Prostate gland (tissue), 2 donors: Measurements from ENCODE around the gene TSPOAP1.

Source experiments
- POLR2A ChIP-seq: fragments of 450-650 bp; IDR thresholded peaks from one replicate; pipeline ENCODE4 v1.6.1; 2016; ENCODE audit warnings: antibody characterized with exemption, mild to moderate bottlenecking
- TF ChIP-seq, protein P1 (sequence below), 4 experiments: fragments of 200-600 bp in 2 of 4; fragments of 450-650 bp in 2 of 4; sonication (generic) in 2 of 4; IDR thresholded peaks; 1 replicate in 3 of 4; 2 replicates in 1 of 4; pipeline ENCODE4 v1.5.1; 2016 to 2019; ENCODE audit warnings: antibody characterized with exemption in 4 of 4, mild to moderate bottlenecking in 2 of 4, moderate library complexity in 2 of 4

DNA sequence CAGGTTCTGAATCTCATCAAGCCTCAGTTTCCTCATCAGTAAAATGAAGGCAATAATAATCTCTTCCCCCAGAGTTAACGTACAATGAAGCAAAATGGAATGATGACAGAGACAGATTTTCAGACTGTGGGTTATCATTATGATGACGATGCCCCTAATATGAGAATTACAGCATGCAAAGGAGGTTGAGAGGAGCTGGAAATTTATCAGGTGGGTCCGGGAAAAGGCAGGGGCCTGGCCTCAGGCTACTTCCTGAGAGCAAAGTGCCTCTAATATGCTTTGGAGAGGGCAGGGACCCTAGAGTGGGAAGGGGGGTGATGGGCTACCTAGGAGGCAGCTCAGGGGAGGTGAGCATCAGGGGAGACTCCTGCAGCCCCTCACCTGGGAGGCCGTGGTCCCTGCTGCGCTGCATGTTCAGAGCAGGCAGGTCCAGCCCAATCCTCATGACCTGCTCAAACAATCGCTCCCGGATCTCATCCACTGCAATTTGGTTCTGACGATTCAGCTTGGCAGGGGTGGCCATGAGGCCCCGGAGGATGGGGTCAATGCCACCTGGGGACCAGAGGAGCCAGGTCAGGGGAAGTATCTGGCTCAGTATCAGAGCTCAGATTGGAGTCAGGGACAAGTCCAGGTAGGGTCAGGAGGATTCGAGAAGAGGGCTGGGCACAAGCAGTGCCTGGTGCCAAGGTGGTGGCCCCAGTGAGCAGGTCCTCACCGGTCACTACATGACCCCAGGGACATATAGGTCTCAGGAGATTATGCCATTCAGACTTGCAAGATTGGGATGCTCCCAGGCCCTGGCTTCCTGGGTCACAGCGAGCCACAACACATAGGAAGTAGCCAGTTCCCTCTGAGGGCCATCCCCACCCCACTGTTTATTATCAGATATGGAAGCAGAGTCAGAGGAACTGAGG lies 56.0 kb downstream of the TSPOAP1 start:
- TF ChIP-seq, protein P1, sequence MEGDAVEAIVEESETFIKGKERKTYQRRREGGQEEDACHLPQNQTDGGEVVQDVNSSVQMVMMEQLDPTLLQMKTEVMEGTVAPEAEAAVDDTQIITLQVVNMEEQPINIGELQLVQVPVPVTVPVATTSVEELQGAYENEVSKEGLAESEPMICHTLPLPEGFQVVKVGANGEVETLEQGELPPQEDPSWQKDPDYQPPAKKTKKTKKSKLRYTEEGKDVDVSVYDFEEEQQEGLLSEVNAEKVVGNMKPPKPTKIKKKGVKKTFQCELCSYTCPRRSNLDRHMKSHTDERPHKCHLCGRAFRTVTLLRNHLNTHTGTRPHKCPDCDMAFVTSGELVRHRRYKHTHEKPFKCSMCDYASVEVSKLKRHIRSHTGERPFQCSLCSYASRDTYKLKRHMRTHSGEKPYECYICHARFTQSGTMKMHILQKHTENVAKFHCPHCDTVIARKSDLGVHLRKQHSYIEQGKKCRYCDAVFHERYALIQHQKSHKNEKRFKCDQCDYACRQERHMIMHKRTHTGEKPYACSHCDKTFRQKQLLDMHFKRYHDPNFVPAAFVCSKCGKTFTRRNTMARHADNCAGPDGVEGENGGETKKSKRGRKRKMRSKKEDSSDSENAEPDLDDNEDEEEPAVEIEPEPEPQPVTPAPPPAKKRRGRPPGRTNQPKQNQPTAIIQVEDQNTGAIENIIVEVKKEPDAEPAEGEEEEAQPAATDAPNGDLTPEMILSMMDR (IDR thresholded peaks at IDR 0.05): no peak
- TF ChIP-seq POLR2A: no peak
